22Rv1 (cell line): ENCODE measurements around the gene USP35.
"Not testable (repeated sequence)": the region's sequence is repeated elsewhere in the genome, so short reads cannot be mapped to it uniquely, and the experiment has no call there.

Source experiments
- H3K27ac ChIP-seq: fragments of 450-650 bp; 2 replicates; pipeline ENCODE4 v1.5.1; 2017
- ZFX ChIP-seq: fragments of 450-650 bp; IDR thresholded peaks from 2 replicates; pipeline ENCODE4 v1.6.1; 2017; ENCODE audit warnings: antibody characterized with exemption, borderline replicate concordance
- TF ChIP-seq, protein P1 (sequence below): fragments of 450-650 bp; IDR thresholded peaks from 2 replicates; pipeline ENCODE4 v1.5.1; 2017; ENCODE audit warnings: mild to moderate bottlenecking

USP35 gene

DNA sequence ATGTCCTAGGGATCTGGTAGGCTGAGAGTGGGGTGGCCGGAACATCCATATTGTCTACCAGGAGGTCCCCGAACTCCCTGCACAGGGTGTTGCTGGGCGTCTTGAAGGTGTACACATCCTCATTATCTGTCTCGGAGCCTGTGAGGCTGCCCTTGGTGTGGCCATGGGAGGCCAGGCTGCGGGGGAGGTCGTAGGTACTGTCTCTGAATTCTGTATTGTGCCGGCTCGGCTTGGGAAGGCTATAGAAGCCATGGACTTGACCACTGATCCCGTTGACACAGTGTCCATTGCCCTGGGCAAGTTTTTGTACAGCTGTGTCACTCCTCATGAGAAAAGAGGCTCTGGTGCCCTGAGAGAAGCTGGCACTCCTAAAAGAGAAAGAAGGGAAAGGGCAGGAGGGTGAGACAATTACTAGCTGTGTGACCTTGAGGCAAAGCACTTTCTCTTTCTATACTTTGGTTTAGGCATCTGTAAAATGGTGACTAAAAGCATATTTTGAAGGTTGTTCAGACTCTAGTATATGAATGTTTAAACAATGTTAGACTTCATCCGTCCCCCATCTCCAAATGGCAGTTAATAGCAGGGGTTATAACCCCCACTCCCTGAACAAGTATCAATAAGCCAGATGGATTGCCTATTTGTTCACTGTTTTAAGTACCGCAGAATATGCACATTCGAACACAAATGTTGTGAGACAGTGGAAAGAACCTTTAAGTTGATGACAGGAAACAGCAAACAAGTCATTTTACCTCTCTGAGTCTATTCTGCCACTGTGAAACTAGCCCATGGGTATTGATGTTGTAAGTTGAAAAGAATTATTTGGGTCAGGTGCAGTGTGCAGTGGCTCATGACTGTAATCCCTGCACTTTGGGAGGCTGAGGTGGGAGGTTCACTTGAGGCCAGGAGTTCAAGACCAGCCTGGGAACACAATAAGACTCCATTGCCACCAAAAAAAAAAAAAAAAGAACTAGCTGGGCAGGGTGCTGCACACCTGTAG, 38.3 kb downstream of the USP35 start:
- no peak overlapping the region for H3K27ac ChIP-seq
- TF ChIP-seq, protein P1, sequence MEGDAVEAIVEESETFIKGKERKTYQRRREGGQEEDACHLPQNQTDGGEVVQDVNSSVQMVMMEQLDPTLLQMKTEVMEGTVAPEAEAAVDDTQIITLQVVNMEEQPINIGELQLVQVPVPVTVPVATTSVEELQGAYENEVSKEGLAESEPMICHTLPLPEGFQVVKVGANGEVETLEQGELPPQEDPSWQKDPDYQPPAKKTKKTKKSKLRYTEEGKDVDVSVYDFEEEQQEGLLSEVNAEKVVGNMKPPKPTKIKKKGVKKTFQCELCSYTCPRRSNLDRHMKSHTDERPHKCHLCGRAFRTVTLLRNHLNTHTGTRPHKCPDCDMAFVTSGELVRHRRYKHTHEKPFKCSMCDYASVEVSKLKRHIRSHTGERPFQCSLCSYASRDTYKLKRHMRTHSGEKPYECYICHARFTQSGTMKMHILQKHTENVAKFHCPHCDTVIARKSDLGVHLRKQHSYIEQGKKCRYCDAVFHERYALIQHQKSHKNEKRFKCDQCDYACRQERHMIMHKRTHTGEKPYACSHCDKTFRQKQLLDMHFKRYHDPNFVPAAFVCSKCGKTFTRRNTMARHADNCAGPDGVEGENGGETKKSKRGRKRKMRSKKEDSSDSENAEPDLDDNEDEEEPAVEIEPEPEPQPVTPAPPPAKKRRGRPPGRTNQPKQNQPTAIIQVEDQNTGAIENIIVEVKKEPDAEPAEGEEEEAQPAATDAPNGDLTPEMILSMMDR, result no peak
- no peak for TF ChIP-seq ZFX

DNA sequence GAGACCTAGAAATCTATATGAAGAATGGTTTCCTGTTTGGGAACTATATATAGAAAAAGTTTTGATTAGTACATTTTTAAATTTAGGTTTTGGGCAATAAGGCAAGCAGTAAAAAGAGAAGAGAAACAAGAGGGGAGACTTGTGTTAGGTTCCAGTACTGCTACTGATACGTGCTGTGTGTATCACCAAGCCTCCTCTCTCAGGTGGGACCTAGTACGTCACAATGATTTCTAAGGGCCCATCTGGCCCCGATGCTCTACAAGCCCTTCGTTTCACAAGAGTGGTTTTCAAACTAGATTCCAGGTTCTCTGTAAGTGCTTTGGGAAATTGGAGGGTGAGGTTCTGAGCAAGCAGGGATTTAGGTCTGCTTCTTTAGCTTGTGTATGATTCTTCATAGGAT, 39.2 kb downstream of the USP35 start:
- no peak for TF ChIP-seq ZFX
- TF ChIP-seq, protein P1, result no peak

DNA sequence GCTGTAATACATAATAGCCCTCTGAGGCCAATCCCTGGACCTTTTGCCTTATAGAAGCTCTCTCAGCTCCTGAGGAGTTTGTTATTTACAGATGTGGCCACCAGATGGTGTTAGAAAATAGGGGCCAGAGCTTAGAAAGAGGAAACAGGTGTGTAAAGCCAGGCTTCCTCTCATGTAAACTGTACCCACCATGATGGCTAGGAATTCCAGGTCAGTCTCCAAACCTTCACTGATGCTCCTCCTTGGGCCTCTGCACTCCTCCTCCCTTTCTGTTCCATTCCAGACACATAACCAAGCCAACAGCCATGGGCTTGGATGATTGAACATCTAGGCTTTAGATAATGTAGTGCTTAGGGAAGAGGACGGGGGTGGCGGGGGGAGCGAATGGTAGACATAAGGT, 39.7 kb downstream of the USP35 start:
- no peak overlapping the region for H3K27ac ChIP-seq
- TF ChIP-seq, protein P1, result peak; percentile 71
- no peak for TF ChIP-seq ZFX

More for the DNA sequence above, 39.2 kb downstream of the USP35 start:
- H3K27ac ChIP-seq, result no peak overlapping the region

DNA sequence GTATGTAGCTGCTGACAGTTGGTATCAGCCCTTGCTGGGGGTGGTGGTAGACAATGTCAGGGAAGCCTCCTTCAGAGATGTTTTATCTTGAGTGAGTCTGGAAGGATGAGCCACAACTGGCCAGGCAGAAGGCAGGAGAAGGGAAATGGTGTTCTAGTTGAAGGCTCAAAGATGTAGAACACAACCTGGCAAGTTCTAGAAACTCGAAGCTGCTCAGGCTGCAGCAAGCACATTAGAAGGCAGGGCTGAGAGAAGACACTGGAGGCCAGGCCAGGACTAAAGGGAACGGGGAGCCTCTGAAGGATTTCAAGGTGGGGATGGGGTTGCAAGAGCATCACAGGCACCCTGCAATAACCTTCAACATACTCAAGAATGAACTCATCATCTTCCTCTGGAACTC, 40.4 kb downstream of the USP35 start:
- no peak overlapping the region for H3K27ac ChIP-seq
- TF ChIP-seq, protein P1, result no peak

DNA sequence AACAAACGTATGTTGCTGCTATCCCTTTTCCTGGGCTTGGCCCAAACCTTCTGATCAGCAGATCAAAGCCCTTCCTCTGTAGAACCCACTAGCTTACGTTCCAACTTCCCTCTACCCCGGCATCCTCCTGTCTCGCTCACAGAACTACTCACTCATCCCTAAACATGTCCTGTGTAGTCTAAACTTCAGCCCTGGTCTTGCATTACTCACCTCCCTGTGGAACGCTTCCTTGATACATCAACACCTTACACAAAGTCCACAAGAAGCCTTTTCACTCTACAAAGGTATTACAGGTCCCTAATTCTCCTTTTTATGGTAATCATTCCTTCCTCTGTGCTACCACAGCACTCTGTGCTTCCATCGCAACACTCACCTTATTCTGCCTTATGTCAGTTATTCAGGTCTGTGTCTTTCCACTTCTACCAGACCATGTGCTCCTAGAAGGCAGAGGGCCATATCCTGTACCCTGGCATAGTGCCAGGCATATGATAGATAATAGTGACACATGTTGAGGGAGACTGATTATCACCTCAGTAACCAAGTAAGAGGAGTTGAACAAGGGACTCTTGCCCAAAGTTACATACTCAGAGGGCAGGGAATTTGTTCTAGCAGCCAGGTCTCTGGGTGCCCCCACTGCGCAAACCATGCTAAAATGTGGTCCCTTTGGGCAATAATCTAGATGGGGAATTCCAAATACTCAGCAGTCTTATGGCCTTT, 41.6 kb downstream of the USP35 start:
- TF ChIP-seq, protein P1, result no peak
- TF ChIP-seq ZFX, result no peak
- no peak overlapping the region for H3K27ac ChIP-seq

DNA sequence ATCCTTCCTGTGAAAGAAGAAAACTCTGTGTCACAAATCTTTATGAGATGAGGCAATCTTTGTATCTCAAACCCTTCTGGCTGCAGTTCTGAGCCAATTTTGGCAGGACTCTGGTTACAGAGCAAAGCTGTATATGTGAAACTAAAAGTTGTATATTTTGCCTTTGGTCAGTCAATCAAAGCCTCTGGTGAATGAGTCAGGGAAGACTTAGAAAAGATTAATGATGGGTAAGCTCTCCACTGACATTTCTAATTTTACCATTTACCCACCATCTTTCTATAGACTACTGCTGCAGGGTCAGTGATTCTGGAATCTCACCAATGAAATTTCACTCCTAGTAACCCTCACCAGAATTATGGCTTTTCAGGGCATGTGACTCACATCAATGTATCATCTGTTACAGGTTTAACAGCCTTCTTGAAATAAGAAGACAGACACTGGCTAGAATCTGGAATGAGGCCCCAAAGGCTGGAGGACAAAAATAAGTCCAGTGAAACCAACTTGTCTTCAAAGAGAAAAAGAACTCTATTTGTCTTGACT, 43.3 kb downstream of the USP35 start:
- TF ChIP-seq ZFX, result no peak
- TF ChIP-seq, protein P1, result no peak
- no peak overlapping the region for H3K27ac ChIP-seq

DNA sequence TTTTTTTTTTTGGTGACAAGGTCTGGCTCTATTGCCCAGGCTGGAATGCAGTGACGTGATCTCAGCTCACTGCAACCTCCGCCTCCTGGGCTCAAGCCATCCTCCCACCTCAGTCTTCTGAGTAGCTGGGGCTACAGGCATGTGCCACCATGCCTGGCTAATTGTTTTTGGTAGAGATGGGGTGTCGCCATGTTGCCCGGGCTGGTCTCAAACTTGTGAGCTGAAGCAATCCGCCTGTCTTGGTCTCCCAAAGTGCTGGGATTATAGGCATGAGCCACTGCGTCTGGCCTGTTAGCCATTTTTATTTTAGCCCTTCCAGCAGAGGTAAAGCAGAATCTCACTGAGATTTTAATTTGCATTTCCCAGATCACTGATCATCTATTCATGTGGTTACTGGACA, 44.3 kb downstream of the USP35 start:
- H3K27ac ChIP-seq, result not testable (repeated sequence)
